ENCODE results near the gene MARK1. TPM values are rescaled to one million over a fixed set of nuclear protein-coding genes. Genes with fewer than 3 reads are reported as not detected.

MARK1 gene
- total RNA-seq, 1 experiment from 2014 or later, result 0.40 TPM

DNA sequence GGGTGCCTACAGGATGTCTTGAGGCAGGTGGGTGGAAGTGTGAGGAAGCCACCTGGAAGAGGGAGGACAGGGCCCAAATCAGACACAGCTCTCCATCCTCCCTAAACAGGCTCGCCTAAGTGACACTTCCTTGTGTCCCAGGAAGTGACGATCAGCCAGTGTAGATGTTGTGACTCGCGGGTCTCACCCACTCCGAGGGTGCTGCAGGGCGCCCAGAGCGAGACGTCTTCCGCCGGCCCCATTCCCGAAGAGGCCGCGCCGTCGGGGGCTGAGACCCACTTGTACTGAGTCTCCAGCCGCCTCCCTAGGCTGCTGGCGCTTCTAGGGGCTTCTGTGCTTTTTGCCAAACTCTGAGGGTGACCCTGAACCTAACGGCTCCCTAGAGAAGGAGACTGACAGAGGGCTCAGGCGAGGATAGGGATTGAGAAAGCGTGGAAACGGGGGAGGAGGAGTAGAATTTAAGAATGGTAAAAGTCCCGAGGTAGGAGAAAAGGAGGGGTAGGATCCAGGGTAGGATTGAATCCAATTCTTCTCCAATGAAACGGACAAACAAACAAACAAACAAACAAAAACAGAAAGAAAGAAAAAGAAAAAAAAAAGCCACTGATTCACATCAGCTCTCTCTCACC is 543 bp upstream of the MARK1 start:
- Histone ChIP-seq H2AFZ (ENCODE audit: low read length) (peak overlapping the region; percentile 86), H3K27me3 (ENCODE audit: low read length) (peaks cover 93% of the 10 kb centered on the region), H3K36me3 (ENCODE audit: low read depth, low read length) (no peaks in the 10 kb centered on the region), H3K4me2 (ENCODE audit: low read length) (peak overlapping the region; percentile 89), H3K9ac (ENCODE audit: low read length) (no peak overlapping the region), H3F3A (ENCODE audit: low read length, unreplicated experiment) (no peaks in the 10 kb centered on the region), H3K79me2 (ENCODE audit: low read length) (no peaks in the 10 kb centered on the region), H3K9me3 (ENCODE audit: low read length) (no peaks in the 10 kb centered on the region), H3K9me2 (replicated peaks; ENCODE audit: low read length) (no peaks in the 10 kb centered on the region), H3K27ac (ENCODE audit: low read length) (no peak overlapping the region), H3K4me1 (ENCODE audit: insufficient read depth, low read length) (peaks cover 13% of the 10 kb centered on the region; the same call in 1 of the 2 replicates), H4K20me1 (ENCODE audit: low read length) (no peaks in the 10 kb centered on the region), H3K4me3 (ENCODE audit: low read length) (peak overlapping the region; percentile 69)
- no TSS peak for BruUV-seq (replicated peaks)
- POLR2A ChIA-PET (ENCODE audit: unreplicated experiment), result no interaction called here
- ATAC-seq (peak; percentile 18; the same call in 1 of the 2 replicates), DNase-seq (peak; percentile 20)
- CTCF ChIA-PET, result no interaction called here
- intact Hi-C loops (cut with micrococcal nuclease), result loop anchor here (5.0 to 10.0 kb wide), 2 partner anchors 230 to 313 kb away; no protein-coding TSS in a partner anchor
- TF ChIP-seq, protein P1, sequence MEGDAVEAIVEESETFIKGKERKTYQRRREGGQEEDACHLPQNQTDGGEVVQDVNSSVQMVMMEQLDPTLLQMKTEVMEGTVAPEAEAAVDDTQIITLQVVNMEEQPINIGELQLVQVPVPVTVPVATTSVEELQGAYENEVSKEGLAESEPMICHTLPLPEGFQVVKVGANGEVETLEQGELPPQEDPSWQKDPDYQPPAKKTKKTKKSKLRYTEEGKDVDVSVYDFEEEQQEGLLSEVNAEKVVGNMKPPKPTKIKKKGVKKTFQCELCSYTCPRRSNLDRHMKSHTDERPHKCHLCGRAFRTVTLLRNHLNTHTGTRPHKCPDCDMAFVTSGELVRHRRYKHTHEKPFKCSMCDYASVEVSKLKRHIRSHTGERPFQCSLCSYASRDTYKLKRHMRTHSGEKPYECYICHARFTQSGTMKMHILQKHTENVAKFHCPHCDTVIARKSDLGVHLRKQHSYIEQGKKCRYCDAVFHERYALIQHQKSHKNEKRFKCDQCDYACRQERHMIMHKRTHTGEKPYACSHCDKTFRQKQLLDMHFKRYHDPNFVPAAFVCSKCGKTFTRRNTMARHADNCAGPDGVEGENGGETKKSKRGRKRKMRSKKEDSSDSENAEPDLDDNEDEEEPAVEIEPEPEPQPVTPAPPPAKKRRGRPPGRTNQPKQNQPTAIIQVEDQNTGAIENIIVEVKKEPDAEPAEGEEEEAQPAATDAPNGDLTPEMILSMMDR (conservative IDR thresholded peaks at IDR 0.05; ENCODE audit: low read depth, low read length), result no peak
- peak; percentile 60; the same call in 1 of the 2 replicates for TF ChIP-seq EZH2phosphoT487 (IDR thresholded peaks at IDR 0.05; ENCODE audit: borderline replicate concordance, low read length)
- TF ChIP-seq EZH2 (IDR thresholded peaks at IDR 0.05; ENCODE audit: low read length, unreplicated experiment), result peak; percentile 90

DNA sequence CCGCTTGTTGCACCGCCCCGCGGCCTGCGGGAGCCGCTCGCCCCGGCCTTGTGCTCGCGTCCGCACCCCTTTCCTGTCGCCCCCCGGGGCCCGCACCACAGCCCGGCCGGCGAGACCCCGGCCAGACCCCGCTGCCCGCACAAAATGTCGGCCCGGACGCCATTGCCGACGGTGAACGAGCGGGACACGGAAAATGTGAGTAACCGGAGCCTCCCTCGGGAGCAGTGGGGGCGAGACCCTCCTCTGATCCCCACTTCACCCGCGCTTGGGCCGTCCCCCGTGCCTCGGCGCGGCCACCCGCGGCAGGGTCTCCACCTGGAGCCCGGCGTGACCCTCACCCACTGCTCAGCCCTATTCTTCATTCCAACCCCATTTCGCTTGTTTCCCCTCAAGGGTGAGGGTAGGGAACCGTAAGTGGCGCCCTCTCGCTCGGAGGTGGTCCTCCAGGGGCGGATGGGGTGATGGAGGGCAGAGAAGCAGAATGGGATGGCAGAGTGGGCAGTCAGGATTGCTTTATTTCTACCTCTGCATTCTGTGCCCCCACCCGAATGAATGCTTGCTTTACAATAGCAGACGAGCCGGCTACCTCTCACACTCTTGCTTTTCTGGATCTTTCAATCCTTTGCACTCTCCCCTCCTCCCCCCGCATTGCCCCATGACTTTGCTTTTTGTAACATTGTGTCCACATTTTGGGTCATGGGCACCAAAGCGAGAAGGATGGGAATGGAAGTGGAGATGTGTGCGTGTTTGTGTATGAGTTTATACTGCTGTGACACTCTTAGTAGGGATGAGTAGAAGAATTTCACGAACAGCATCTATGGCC is 954 bp downstream of the MARK1 start:
- Histone ChIP-seq H3K9ac (ENCODE audit: low read length) (no peak overlapping the region), H2AFZ (ENCODE audit: low read length) (peak overlapping the region; percentile 86), H3F3A (ENCODE audit: low read length, unreplicated experiment) (no peaks in the 10 kb centered on the region), H3K27ac (ENCODE audit: low read length) (no peak overlapping the region), H4K20me1 (ENCODE audit: low read length) (no peaks in the 10 kb centered on the region), H3K9me3 (ENCODE audit: low read length) (no peaks in the 10 kb centered on the region), H3K36me3 (ENCODE audit: low read depth, low read length) (no peaks in the 10 kb centered on the region), H3K4me3 (ENCODE audit: low read length) (peak overlapping the region; percentile 69), H3K9me2 (replicated peaks; ENCODE audit: low read length) (no peaks in the 10 kb centered on the region), H3K27me3 (ENCODE audit: low read length) (peaks cover 93% of the 10 kb centered on the region), H3K4me1 (ENCODE audit: insufficient read depth, low read length) (peaks cover 13% of the 10 kb centered on the region; the same call in 1 of the 2 replicates), H3K4me2 (ENCODE audit: low read length) (peak overlapping the region; percentile 89), H3K79me2 (ENCODE audit: low read length) (no peaks in the 10 kb centered on the region)
- ChIA-PET CTCF (no interaction called here), POLR2A (ENCODE audit: unreplicated experiment) (no interaction called here)
- no peak for DNase-seq
- intact Hi-C loops (cut with micrococcal nuclease), result loop anchor here (5.0 to 10.0 kb wide), 2 partner anchors 232 to 314 kb away; no protein-coding TSS in a partner anchor
- TF ChIP-seq EZH2phosphoT487 (IDR thresholded peaks at IDR 0.05; ENCODE audit: borderline replicate concordance, low read length) (peak; percentile 77; the same call in 1 of the 2 replicates), EZH2 (IDR thresholded peaks at IDR 0.05; ENCODE audit: low read length, unreplicated experiment) (peak; percentile 99)
- TF ChIP-seq, protein P1 (conservative IDR thresholded peaks at IDR 0.05; ENCODE audit: low read depth, low read length), result no peak
- BruUV-seq (replicated peaks), result no TSS peak
- no peak for ATAC-seq
